LNCaP clone FGC (cell line): ENCODE results near the gene MACROD2.

Experiments used
- DNase-seq: peaks from one replicate; pipeline ENCODE4 v3.0.0-alpha.2; 2011; ENCODE audit warnings: low read depth
- H3K4me3 ChIP-seq: 2 replicates; pipeline ENCODE4 v1.5.1; 2011; ENCODE audit warnings: mild to moderate bottlenecking, low read depth, low read length, control low read depth
- TF ChIP-seq, protein P1 (sequence below): IDR thresholded peaks from 2 replicates; pipeline ENCODE4 v1.5.1; 2012; ENCODE audit warnings: mild to moderate bottlenecking; ENCODE audit not compliant: control insufficient read depth, insufficient read depth; ENCODE audit errors: extremely low read depth

Gene MACROD2

DNA sequence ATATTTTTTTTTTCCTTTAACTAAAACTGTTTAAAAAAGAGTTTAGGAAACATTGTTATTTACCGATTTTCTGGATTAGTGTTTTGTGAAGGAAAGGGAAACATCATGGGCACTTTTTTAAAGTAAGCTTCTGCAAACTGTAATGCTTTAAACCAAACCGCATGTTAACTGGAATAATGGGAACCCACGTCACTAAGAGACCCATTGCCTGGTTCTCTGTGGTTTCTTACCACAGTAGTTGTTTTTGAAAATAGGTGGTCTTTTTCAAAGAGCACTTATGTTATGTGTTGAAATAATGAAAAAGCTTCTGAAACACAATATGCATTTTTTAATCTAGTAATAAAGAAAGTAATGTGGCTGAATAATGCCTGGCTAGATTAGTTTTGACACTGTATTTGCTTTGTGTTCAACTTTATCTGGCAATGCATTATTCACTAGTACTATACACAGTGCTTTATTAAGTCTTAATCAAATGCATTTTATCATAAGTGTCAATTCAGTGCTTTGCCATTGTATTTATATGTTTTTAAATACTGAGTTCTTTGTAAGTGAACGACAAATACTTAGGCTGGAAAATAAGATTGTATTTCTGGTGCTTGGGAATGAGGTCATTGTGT lies 1096.2 kb downstream of the MACROD2 start:
- no peak overlapping the region for H3K4me3 ChIP-seq
- DNase-seq, result no peak
- TF ChIP-seq, protein P1, sequence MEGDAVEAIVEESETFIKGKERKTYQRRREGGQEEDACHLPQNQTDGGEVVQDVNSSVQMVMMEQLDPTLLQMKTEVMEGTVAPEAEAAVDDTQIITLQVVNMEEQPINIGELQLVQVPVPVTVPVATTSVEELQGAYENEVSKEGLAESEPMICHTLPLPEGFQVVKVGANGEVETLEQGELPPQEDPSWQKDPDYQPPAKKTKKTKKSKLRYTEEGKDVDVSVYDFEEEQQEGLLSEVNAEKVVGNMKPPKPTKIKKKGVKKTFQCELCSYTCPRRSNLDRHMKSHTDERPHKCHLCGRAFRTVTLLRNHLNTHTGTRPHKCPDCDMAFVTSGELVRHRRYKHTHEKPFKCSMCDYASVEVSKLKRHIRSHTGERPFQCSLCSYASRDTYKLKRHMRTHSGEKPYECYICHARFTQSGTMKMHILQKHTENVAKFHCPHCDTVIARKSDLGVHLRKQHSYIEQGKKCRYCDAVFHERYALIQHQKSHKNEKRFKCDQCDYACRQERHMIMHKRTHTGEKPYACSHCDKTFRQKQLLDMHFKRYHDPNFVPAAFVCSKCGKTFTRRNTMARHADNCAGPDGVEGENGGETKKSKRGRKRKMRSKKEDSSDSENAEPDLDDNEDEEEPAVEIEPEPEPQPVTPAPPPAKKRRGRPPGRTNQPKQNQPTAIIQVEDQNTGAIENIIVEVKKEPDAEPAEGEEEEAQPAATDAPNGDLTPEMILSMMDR, result no peak

DNA sequence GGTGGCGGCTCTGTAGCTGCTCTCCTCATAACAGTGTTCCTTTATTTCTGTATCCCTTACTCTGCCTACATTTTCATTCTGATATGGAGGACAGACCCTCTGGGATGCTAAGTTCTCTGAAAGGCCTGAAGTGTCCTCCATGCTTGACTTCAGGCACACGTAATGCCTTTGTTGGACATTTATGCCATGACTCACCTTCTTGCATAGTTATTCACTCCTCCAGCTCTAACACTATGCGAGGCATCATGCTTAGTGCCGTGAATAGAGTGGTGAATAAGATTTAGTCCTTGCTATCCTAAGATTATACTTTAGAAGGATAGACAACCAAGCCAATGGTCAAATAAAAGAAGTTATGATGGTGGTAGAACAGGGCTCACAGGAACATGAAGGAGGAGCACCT lies 1103.0 kb downstream of the MACROD2 start:
- no peak overlapping the region for H3K4me3 ChIP-seq
- DNase-seq, result no peak
- TF ChIP-seq, protein P1, result no peak

DNA sequence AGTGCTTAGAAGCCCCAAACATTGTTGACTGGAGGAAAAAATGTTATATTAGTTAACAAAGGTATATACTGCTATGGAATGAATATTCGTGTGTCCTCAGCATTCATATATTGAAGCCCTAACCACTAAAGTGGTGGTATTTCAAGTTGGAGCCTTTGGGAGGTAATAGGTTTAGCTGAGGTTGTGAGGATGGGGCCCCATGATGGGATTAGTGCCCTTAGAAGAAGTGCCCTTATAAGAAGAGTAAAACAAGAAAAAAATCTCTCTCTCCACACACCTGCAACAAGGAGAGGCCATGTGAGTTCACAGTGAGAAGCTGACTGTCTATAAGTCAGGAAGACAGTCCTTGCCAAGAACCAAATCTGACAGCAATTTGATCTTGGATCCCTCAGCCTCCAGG lies 1103.8 kb downstream of the MACROD2 start:
- no peak for DNase-seq
- no peak overlapping the region for H3K4me3 ChIP-seq
- TF ChIP-seq, protein P1, result no peak

- H3K4me3 ChIP-seq, result no peak overlapping the region
- DNase-seq, result no peak
- TF ChIP-seq, protein P1, result no peak
Observed at GRCh38 chr20:15100506-15101160, 1105.3 kb downstream of the MACROD2 start.

DNA sequence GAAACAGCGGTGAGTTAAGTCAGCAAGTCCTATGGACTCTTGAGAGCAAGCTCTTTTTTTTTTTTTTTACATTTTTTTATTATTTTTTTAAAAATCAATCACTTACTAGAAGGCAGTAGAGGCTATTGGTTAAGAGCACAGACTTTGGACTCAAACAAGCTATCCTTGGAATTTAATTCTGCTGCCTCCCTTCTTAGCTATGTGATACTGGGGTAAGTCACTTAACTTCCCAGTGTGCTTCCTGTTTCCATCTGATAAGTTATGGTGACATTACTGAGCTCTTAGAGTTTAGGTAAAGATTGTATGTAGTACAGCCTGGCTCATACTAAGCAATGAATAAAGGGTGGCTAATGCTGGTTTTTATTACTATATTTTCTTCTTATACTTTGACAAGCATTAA lies 1112.6 kb downstream of the MACROD2 start:
- no peak for DNase-seq
- TF ChIP-seq, protein P1, result no peak
- no peak overlapping the region for H3K4me3 ChIP-seq

DNA sequence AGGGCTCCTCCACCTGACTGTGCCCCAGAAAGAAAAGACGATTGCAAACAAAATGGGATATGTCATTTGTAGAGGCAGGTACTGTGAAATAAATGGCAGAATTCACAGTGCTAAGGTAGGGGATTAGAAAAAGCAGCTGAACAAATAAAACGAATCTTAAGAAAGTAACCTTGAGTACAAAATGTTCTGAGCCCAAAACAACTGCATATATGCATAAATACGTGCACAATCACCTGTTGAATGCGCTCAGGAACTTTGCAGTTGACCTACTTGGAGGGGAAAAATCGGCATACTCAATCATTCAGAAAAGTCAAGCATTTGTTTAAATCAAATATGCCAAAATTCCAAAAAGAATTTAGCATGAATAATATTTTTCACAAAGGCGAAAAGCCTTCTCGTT lies 1114.2 kb downstream of the MACROD2 start:
- no peak for DNase-seq
- TF ChIP-seq, protein P1, result no peak
- no peak overlapping the region for H3K4me3 ChIP-seq

GRCh38 chr20:15111654-15112053 lies 1116.3 kb downstream of the MACROD2 start:
- no peak overlapping the region for H3K4me3 ChIP-seq
- TF ChIP-seq, protein P1, result no peak
- DNase-seq, result no peak
